CD4-positive, alpha-beta T cell treated with Interleukin-21 for 1 hour (primary cell): ENCODE measurements around the gene UNC5A.

Experiments
- DNase-seq: peaks from one replicate; pipeline ENCODE4 v3.0.0-alpha.2; 2020

Gene UNC5A

GRCh38 chr5:176781638-176782570 lies 28.5 kb upstream of the UNC5A start:
- no peak for DNase-seq

- no peak for DNase-seq
Observed at GRCh38 chr5:176784218-176785165, 25.9 kb upstream of the UNC5A start.

- no peak for DNase-seq
Observed at GRCh38 chr5:176785184-176786145, 24.9 kb upstream of the UNC5A start.

GRCh38 chr5:176787676-176788075 lies 22.7 kb upstream of the UNC5A start:
- no peak for DNase-seq

GRCh38 chr5:176788091-176788490 lies 22.3 kb upstream of the UNC5A start:
- no peak for DNase-seq

- no peak for DNase-seq
Observed at GRCh38 chr5:176788941-176789872, 21.2 kb upstream of the UNC5A start.

GRCh38 chr5:176789873-176790615 lies 20.3 kb upstream of the UNC5A start:
- no peak for DNase-seq

- no peak for DNase-seq
Observed at GRCh38 chr5:176790941-176791340, 19.4 kb upstream of the UNC5A start.

GRCh38 chr5:176792655-176793342 lies 17.6 kb upstream of the UNC5A start:
- DNase-seq, result no peak

GRCh38 chr5:176793343-176793699 lies 17.0 kb upstream of the UNC5A start:
- DNase-seq, result no peak

- no peak for DNase-seq
Observed at GRCh38 chr5:176793736-176794135, 16.6 kb upstream of the UNC5A start.

GRCh38 chr5:176794509-176794908 lies 15.8 kb upstream of the UNC5A start:
- DNase-seq, result no peak

GRCh38 chr5:176796411-176796810 lies 13.9 kb upstream of the UNC5A start:
- DNase-seq, result no peak

- no peak for DNase-seq
Observed at GRCh38 chr5:176796970-176797369, 13.4 kb upstream of the UNC5A start.

GRCh38 chr5:176797456-176798050 lies 12.8 kb upstream of the UNC5A start:
- DNase-seq, result no peak

- DNase-seq, result no peak
Observed at GRCh38 chr5:176798086-176798876, 12.1 kb upstream of the UNC5A start.

GRCh38 chr5:176798949-176799348 lies 11.4 kb upstream of the UNC5A start:
- DNase-seq, result no peak

GRCh38 chr5:176799488-176799887 lies 10.9 kb upstream of the UNC5A start:
- DNase-seq, result no peak

GRCh38 chr5:176800024-176800423 lies 10.3 kb upstream of the UNC5A start:
- no peak for DNase-seq
